DND-41 (cell line): Measurements from ENCODE around the gene RNF223.

Source experiments
- ATAC-seq: fragments of 200-7000 bp; cut with Tn5 transposase; 3 replicates; pipeline ENCODE4 v1.9.1; 2021; ENCODE audit warnings: low read depth; ENCODE audit not compliant: insufficient read depth
- DNase-seq: peaks from one replicate; pipeline ENCODE4 v3.0.0-alpha.2; 2020
- H2AFZ ChIP-seq: 2 replicates; pipeline ENCODE4 v1.6.0; 2012; ENCODE audit warnings: low read depth, low read length
- H3K27ac ChIP-seq: 2 replicates; pipeline ENCODE4 v1.5.1; 2012; ENCODE audit warnings: low read length, inconsistent platforms
- H3K27me3 ChIP-seq: fragments of 200-600 bp; sonication (generic); 2 replicates; pipeline ENCODE4 v1.6.0; 2012; ENCODE audit warnings: low read length, mild to moderate bottlenecking, inconsistent platforms; ENCODE audit not compliant: insufficient read depth, poor library complexity
- H3K36me3 ChIP-seq: 2 replicates; pipeline ENCODE4 v1.5.1; 2012; ENCODE audit warnings: low read length, inconsistent platforms; ENCODE audit not compliant: insufficient read depth
- H3K4me1 ChIP-seq: 2 replicates; pipeline ENCODE4 v1.5.1; 2012; ENCODE audit warnings: mild to moderate bottlenecking, low read length; ENCODE audit not compliant: insufficient read depth
- H3K4me2 ChIP-seq: 2 replicates; pipeline ENCODE4 v1.6.0; 2012; ENCODE audit warnings: mild to moderate bottlenecking, moderate library complexity, low read length, inconsistent platforms; ENCODE audit not compliant: insufficient read depth
- H3K4me3 ChIP-seq, 2 experiments: fragments of 200-600 bp in 1 of 2; shearing (Covaris generic) in 1 of 2; 2 replicates each; pipeline ENCODE4 v1.5.1; 2012 to 2016; ENCODE audit warnings: inconsistent platforms in 2 of 2, low read length in 2 of 2, mild to moderate bottlenecking in 2 of 2, low read depth in 1 of 2, moderate library complexity in 1 of 2
- H3K79me2 ChIP-seq: 2 replicates; pipeline ENCODE4 v1.6.0; 2012; ENCODE audit warnings: low read length, inconsistent platforms; ENCODE audit not compliant: insufficient read depth
- H3K9ac ChIP-seq: 2 replicates; pipeline ENCODE4 v1.6.0; 2012; ENCODE audit warnings: low read depth, mild to moderate bottlenecking, inconsistent platforms, low read length, moderate library complexity
- H3K9me3 ChIP-seq: 2 replicates; pipeline ENCODE4 v1.5.1; 2012; ENCODE audit warnings: low read length, moderate library complexity, mild to moderate bottlenecking, inconsistent platforms; ENCODE audit not compliant: insufficient read depth, severe bottlenecking
- H4K20me1 ChIP-seq: 2 replicates; pipeline ENCODE4 v1.6.0; 2012; ENCODE audit warnings: low read length; ENCODE audit not compliant: insufficient read depth
- CTCF ChIP-seq: IDR thresholded peaks from 2 replicates; pipeline ENCODE4 v1.5.1; 2012; ENCODE audit warnings: borderline replicate concordance, low read length, moderate library complexity, mild to moderate bottlenecking; ENCODE audit not compliant: poor library complexity, severe bottlenecking; ENCODE audit errors: extremely low read depth
- EZH2 ChIP-seq: IDR thresholded peaks from 3 replicates; pipeline ENCODE4 v1.6.1; 2012; ENCODE audit warnings: borderline replicate concordance, low read depth, mild to moderate bottlenecking, moderate library complexity, low read length, inconsistent platforms; ENCODE audit not compliant: severe bottlenecking

Gene RNF223

GRCh38 chr1:1051127-1051810 lies 22.8 kb downstream of the RNF223 start:
- Histone ChIP-seq H3K79me2 (no peaks in the 10 kb centered on the region), H4K20me1 (peaks cover 3% of the 10 kb centered on the region), H3K4me2 (no peak overlapping the region), H3K4me1 (no peaks in the 10 kb centered on the region), H3K4me3 (no peak overlapping the region), H3K27me3 (no peaks in the 10 kb centered on the region), H2AFZ (no peak overlapping the region), H3K9ac (no peak overlapping the region), H3K27ac (no peak overlapping the region), H3K36me3 (peaks cover 12% of the 10 kb centered on the region), H3K9me3 (no peaks in the 10 kb centered on the region)
- no peak for DNase-seq
- no peak for ATAC-seq
- TF ChIP-seq CTCF (no peak), EZH2 (no peak)

GRCh38 chr1:1050577-1051052 lies 23.5 kb downstream of the RNF223 start:
- Histone ChIP-seq H3K36me3 (peaks cover 12% of the 10 kb centered on the region), H3K4me3 (no peak overlapping the region), H3K79me2 (no peaks in the 10 kb centered on the region), H3K27me3 (no peaks in the 10 kb centered on the region), H3K9me3 (no peaks in the 10 kb centered on the region), H4K20me1 (peaks cover 5% of the 10 kb centered on the region), H3K27ac (no peak overlapping the region), H3K9ac (no peak overlapping the region), H3K4me2 (no peak overlapping the region), H3K4me1 (no peaks in the 10 kb centered on the region), H2AFZ (no peak overlapping the region)
- no peak for TF ChIP-seq EZH2
- TF ChIP-seq CTCF: no peak
- ATAC-seq (no peak), DNase-seq (no peak)

GRCh38 chr1:1049318-1050165 lies 24.6 kb downstream of the RNF223 start:
- Histone ChIP-seq H3K4me1 (no peaks in the 10 kb centered on the region), H3K4me2 (no peak overlapping the region), H3K9me3 (no peaks in the 10 kb centered on the region), H3K36me3 (peaks cover 19% of the 10 kb centered on the region), H3K9ac (no peak overlapping the region), H3K27ac (no peak overlapping the region), H3K4me3 (no peak overlapping the region), H3K79me2 (no peaks in the 10 kb centered on the region), H4K20me1 (peaks cover 7% of the 10 kb centered on the region), H3K27me3 (no peaks in the 10 kb centered on the region), H2AFZ (no peak overlapping the region)
- TF ChIP-seq CTCF: no peak
- no peak for TF ChIP-seq EZH2
- ATAC-seq (no peak), DNase-seq (no peak)
